Measurements from ENCODE around the gene LMBRD1. TPM values are rescaled to one million over a fixed set of nuclear protein-coding genes. Genes with fewer than 3 reads are reported as not detected.
"Not testable (repeated sequence)": the region's sequence is repeated elsewhere in the genome, so short reads cannot be mapped to it uniquely, and the experiment has no call there.

LMBRD1 gene
- total and polyA plus RNA-seq, 7 donors = 21.6 to 73.8 (median 37.6) TPM

- WGBS, 2 donors = 74 to 88% methylated on average over 1 of the region's 1 CpG
These were observed 105.8 kb downstream of the LMBRD1 start for GRCh38 chr6:69690986-69691385.

DNA sequence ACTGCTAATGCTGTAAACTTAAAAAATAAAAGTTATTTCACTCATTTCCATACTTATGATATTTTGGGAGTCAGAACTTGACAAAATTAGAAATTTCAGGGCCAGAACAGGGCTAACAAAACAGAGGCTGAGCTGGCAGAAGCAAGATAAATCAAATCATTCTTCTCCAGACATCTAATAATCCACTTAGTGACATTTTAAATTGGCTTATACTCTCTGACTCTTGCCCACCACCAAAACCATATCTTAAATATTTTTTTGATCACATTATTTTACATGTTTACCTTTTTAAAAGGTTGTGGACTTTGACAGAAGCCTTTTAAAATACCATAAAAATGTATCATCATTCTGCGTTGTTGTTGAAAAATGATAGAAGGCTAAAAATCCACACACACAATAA is 116.5 kb downstream of the LMBRD1 start:
- H3K36me3 ChIP-seq = peaks cover 0 to 19% (median 0%) of the 10 kb centered on the region in 4 donors
- intact Hi-C loops (cut with DNase I) = no loop called here
- H3K27ac ChIP-seq = no peak overlapping the region
- no peaks in the 10 kb centered on the region for H3K4me1 ChIP-seq
- H3K27me3 ChIP-seq = no peaks in the 10 kb centered on the region
- WGBS, 2 donors = 98 to 99% methylated on average over 1 of the region's 1 CpG
- DNase-seq = no peak
- no peaks in the 10 kb centered on the region for H3K9me3 ChIP-seq
- TF ChIP-seq EP300 (IDR thresholded peaks at IDR 0.05) = no peak
- TF ChIP-seq POLR2A (IDR thresholded peaks at IDR 0.05) = no peak
- TF ChIP-seq POLR2AphosphoS5 (IDR thresholded peaks at IDR 0.05) = no peak
- TF ChIP-seq, protein P1, sequence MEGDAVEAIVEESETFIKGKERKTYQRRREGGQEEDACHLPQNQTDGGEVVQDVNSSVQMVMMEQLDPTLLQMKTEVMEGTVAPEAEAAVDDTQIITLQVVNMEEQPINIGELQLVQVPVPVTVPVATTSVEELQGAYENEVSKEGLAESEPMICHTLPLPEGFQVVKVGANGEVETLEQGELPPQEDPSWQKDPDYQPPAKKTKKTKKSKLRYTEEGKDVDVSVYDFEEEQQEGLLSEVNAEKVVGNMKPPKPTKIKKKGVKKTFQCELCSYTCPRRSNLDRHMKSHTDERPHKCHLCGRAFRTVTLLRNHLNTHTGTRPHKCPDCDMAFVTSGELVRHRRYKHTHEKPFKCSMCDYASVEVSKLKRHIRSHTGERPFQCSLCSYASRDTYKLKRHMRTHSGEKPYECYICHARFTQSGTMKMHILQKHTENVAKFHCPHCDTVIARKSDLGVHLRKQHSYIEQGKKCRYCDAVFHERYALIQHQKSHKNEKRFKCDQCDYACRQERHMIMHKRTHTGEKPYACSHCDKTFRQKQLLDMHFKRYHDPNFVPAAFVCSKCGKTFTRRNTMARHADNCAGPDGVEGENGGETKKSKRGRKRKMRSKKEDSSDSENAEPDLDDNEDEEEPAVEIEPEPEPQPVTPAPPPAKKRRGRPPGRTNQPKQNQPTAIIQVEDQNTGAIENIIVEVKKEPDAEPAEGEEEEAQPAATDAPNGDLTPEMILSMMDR (IDR thresholded peaks at IDR 0.05) = no peak
- H3K4me3 ChIP-seq = no peak overlapping the region

More at GRCh38 chr6:69690986-69691385, 105.8 kb downstream of the LMBRD1 start:
- intact Hi-C loops (cut with DNase I) = no loop called here
- H3K36me3 ChIP-seq = no peaks in the 10 kb centered on the region
- H3K9me3 ChIP-seq = no peaks in the 10 kb centered on the region
- H3K27ac ChIP-seq = no peak overlapping the region
- TF ChIP-seq POLR2AphosphoS5 (IDR thresholded peaks at IDR 0.05) = no peak
- TF ChIP-seq, protein P1 (IDR thresholded peaks at IDR 0.05) = no peak
- TF ChIP-seq EP300 (IDR thresholded peaks at IDR 0.05) = no peak
- no peak for TF ChIP-seq POLR2A (IDR thresholded peaks at IDR 0.05)
- no peak for DNase-seq
- H3K27me3 ChIP-seq = no peaks in the 10 kb centered on the region
- no peak overlapping the region for H3K4me3 ChIP-seq
- no peaks in the 10 kb centered on the region for H3K4me1 ChIP-seq

- no peaks in the 10 kb centered on the region for H3K27me3 ChIP-seq
- H3K4me3 ChIP-seq = no peak overlapping the region
- H3K4me1 ChIP-seq = no peaks in the 10 kb centered on the region
- no peak overlapping the region for H3K27ac ChIP-seq
- peaks cover 0 to 50% (median 2%) of the 10 kb centered on the region in 4 donors for H3K36me3 ChIP-seq
- intact Hi-C loops (cut with DNase I) = no loop called here
- DNase-seq = no peak
- TF ChIP-seq POLR2AphosphoS5 (IDR thresholded peaks at IDR 0.05) (no peak), EP300 (IDR thresholded peaks at IDR 0.05) (no peak), POLR2A (IDR thresholded peaks at IDR 0.05) (no peak)
- TF ChIP-seq, protein P1 (IDR thresholded peaks at IDR 0.05) = no peak
- no peaks in the 10 kb centered on the region for H3K9me3 ChIP-seq
- 56 to 73% methylated on average over 2 of the region's 2 CpGs for WGBS, 2 donors
These were observed 123.5 kb downstream of the LMBRD1 start for GRCh38 chr6:69673298-69673697.

- no peak for DNase-seq
- no peak overlapping the region for H3K4me3 ChIP-seq
- H3K36me3 ChIP-seq = peaks cover 0 to 20% (median 2%) of the 10 kb centered on the region in 4 donors
- no peaks in the 10 kb centered on the region for H3K9me3 ChIP-seq
- intact Hi-C loops (cut with DNase I) = no loop called here
- H3K27ac ChIP-seq = no peak overlapping the region
- no peaks in the 10 kb centered on the region for H3K27me3 ChIP-seq
- no peaks in the 10 kb centered on the region for H3K4me1 ChIP-seq
- WGBS, 2 donors = 65 to 69% methylated on average over 4 of the region's 4 CpGs
- TF ChIP-seq POLR2A (IDR thresholded peaks at IDR 0.05) = no peak
- TF ChIP-seq EP300 (IDR thresholded peaks at IDR 0.05) = no peak
- TF ChIP-seq, protein P1 (IDR thresholded peaks at IDR 0.05) = no peak
- TF ChIP-seq POLR2AphosphoS5 (IDR thresholded peaks at IDR 0.05) = no peak
These were observed 127.9 kb downstream of the LMBRD1 start for GRCh38 chr6:69668916-69669315.

GRCh38 chr6:69666779-69667178 is 130.0 kb downstream of the LMBRD1 start:
- H3K27me3 ChIP-seq; intact Hi-C loops (cut with DNase I); DNase-seq; H3K36me3 ChIP-seq; H3K4me1 ChIP-seq; H3K9me3 ChIP-seq; H3K4me3 ChIP-seq; H3K27ac ChIP-seq: not testable (repeated sequence)
- 96 to 97% methylated on average over 9 of the region's 9 CpGs for WGBS, 2 donors
